ENCODE results near the gene SLIT3. TPM values are rescaled to one million over a fixed set of nuclear protein-coding genes. Genes with fewer than 3 reads are reported as not detected.

SLIT3 gene
- total and polyA plus RNA-seq, 10 of the 15 experiments (the other 5 are each of a cell fraction or from before 2014, with no cell fraction given) = 0.05 TPM; not detected in 9

- ATAC-seq (no peak), DNase-seq (ENCODE audit: low read depth, low spot score) (no peak), FAIRE-seq (no peak)
- RAD21 ChIA-PET (ENCODE audit: unreplicated experiment) = no interaction called here
- TF ChIP-seq, protein P1, sequence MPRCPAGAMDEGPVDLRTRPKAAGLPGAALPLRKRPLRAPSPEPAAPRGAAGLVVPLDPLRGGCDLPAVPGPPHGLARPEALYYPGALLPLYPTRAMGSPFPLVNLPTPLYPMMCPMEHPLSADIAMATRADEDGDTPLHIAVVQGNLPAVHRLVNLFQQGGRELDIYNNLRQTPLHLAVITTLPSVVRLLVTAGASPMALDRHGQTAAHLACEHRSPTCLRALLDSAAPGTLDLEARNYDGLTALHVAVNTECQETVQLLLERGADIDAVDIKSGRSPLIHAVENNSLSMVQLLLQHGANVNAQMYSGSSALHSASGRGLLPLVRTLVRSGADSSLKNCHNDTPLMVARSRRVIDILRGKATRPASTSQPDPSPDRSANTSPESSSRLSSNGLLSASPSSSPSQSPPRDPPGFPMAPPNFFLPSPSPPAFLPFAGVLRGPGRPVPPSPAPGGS (IDR thresholded peaks at IDR 0.05; ENCODE audit: borderline replicate concordance, insufficient read depth, low read depth, low read length, poor library complexity, severe bottlenecking) = no peak
- TF ChIP-seq KDM1A (IDR thresholded peaks at IDR 0.05; ENCODE audit: borderline replicate concordance) = no peak
- TF ChIP-seq MYC (IDR thresholded peaks at IDR 0.05; ENCODE audit: insufficient read depth, insufficient read length, insufficient replicate concordance, low read length, severe bottlenecking) = no peak
- no peak for TF ChIP-seq FOS (IDR thresholded peaks at IDR 0.05; ENCODE audit: borderline replicate concordance, extremely low read depth, insufficient read length)
- TF ChIP-seq BHLHE40 (IDR thresholded peaks at IDR 0.05; ENCODE audit: borderline replicate concordance in 1 of 2, low read depth in 2 of 2, low read length in 1 of 2) = no peak
- TF ChIP-seq TCF3 (IDR thresholded peaks at IDR 0.05; ENCODE audit: borderline replicate concordance, insufficient read depth, low read depth, low read length) = no peak
- no peak for TF ChIP-seq STAT3 (IDR thresholded peaks at IDR 0.05; ENCODE audit: low read depth, low read length)
- no peak for TF ChIP-seq EGR1 (IDR thresholded peaks at IDR 0.05; ENCODE audit: borderline replicate concordance in 1 of 2, low read depth in 2 of 2, low read length in 2 of 2)
- TF ChIP-seq, protein P2, sequence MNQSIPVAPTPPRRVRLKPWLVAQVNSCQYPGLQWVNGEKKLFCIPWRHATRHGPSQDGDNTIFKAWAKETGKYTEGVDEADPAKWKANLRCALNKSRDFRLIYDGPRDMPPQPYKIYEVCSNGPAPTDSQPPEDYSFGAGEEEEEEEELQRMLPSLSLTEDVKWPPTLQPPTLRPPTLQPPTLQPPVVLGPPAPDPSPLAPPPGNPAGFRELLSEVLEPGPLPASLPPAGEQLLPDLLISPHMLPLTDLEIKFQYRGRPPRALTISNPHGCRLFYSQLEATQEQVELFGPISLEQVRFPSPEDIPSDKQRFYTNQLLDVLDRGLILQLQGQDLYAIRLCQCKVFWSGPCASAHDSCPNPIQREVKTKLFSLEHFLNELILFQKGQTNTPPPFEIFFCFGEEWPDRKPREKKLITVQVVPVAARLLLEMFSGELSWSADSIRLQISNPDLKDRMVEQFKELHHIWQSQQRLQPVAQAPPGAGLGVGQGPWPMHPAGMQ (IDR thresholded peaks at IDR 0.05; ENCODE audit: borderline replicate concordance) = no peak
- TF ChIP-seq NFXL1 (IDR thresholded peaks at IDR 0.05; ENCODE audit: borderline replicate concordance) = no peak
- TF ChIP-seq NR2F1 (conservative IDR thresholded peaks at IDR 0.05) = no peak
- no peak for TF ChIP-seq NFIC (IDR thresholded peaks at IDR 0.05; ENCODE audit: low read depth, low read length)
- no peak for TF ChIP-seq SRF (IDR thresholded peaks at IDR 0.05; ENCODE audit: low read depth in 2 of 2, low read length in 2 of 2)
- Histone ChIP-seq H3K9me3 (replicated peaks; ENCODE audit: control insufficient read depth, insufficient read depth, low read length) (no peaks in the 10 kb centered on the region), H2AFZ (ENCODE audit: control insufficient read depth, low read depth, low read length) (no peak overlapping the region), H4K20me1 (ENCODE audit: control insufficient read depth, insufficient read depth) (no peaks in the 10 kb centered on the region), H3K36me3 (ENCODE audit: control insufficient read depth in 2 of 2, insufficient read depth in 2 of 2, low read length in 1 of 2) (no peaks in the 10 kb centered on the region), H3K27ac (ENCODE audit: control insufficient read depth, insufficient read depth) (no peak overlapping the region), H3K4me3 (no peak overlapping the region), H3K79me2 (ENCODE audit: control insufficient read depth, insufficient read depth, low read length) (no peaks in the 10 kb centered on the region), H3K9ac (ENCODE audit: control insufficient read depth, insufficient read depth, low read length) (no peak overlapping the region), H3K4me1 (ENCODE audit: control insufficient read depth, insufficient read depth, low read length) (no peaks in the 10 kb centered on the region), H3K4me2 (ENCODE audit: control insufficient read depth, insufficient read depth) (no peak overlapping the region), H3K27me3 (replicated peaks in 1 of 2; ENCODE audit: control insufficient read depth in 2 of 2, insufficient read depth in 2 of 2, low read length in 1 of 2) (no peaks in the 10 kb centered on the region; a peak in 2 of 4 replicates)
- in situ Hi-C loops (cut with MboI) (no loop called here), intact Hi-C loops (cut with micrococcal nuclease; ENCODE audit: unreplicated experiment) (no loop called here)
- BruUV-seq (replicated peaks) = no TSS peak
- CTCF ChIA-PET = interaction anchor here (1.2 to 1.9 kb wide), 2 partner anchors 20 to 88 kb away, joined by 3 read pairs; no protein-coding TSS in a partner anchor
- POLR2A ChIA-PET = no interaction called here
- WGBS (ENCODE audit: insufficient coverage, insufficient replicate concordance, low lambda C conversion rate, missing lambda C conversion rate) = 4% methylated on average over 11 of the region's 11 CpGs
- SMC1A ChIA-PET (ENCODE audit: uncharacterized antibody, unreplicated experiment) = interaction anchor here (0.6 to 0.7 kb wide), 2 partner anchors 19 to 38 kb away, joined by 3 read pairs; no protein-coding TSS in a partner anchor
Measured at GRCh38 chr5:169286572-169287300, 14.2 kb downstream of the SLIT3 start.
